ENCODE results near the gene ROR1.

DNA sequence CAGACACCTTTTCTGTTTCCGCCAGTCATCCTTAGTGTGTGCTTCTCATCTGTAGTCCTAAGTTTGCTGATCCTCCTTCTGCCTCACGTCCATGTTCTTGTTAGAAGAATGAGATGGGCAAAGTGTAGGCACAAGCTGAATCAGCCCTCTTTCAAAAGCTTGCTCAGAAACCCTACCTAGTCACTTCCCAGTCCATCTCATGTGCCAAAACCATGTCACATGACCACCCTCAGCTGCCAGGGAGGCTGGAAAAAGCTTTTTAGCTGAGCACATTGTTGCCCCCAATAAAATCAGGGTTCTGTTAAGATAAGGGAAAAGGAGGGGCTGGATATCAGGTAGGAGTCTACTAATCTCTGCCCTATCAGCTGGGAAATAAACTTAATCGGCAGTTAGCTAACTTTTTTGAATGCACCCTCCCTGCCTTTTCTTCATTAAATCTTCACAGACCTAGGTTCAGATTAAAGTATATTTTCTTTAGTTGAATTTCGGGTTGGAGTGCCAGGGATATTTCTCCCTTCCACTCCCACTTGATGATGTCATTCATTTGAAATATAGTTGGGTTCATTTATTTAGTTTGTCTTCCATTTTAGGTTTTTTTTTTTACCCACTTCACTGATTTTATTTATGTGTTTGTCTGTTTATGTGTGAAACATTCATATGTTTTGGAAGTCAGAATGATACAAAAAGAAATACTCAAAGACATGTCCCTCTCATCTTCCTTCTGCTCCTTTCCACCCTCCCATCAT, 129.2 kb downstream of the ROR1 start:
- TF ChIP-seq, protein P1, sequence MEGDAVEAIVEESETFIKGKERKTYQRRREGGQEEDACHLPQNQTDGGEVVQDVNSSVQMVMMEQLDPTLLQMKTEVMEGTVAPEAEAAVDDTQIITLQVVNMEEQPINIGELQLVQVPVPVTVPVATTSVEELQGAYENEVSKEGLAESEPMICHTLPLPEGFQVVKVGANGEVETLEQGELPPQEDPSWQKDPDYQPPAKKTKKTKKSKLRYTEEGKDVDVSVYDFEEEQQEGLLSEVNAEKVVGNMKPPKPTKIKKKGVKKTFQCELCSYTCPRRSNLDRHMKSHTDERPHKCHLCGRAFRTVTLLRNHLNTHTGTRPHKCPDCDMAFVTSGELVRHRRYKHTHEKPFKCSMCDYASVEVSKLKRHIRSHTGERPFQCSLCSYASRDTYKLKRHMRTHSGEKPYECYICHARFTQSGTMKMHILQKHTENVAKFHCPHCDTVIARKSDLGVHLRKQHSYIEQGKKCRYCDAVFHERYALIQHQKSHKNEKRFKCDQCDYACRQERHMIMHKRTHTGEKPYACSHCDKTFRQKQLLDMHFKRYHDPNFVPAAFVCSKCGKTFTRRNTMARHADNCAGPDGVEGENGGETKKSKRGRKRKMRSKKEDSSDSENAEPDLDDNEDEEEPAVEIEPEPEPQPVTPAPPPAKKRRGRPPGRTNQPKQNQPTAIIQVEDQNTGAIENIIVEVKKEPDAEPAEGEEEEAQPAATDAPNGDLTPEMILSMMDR (IDR thresholded peaks at IDR 0.05), result no peak
- TF ChIP-seq POLR2A (IDR thresholded peaks at IDR 0.05), result no peak

All from uterus (tissue), 2 donors.